Sigmoid colon (tissue), 3 donors: ENCODE measurements around the gene PRR3.

ENCODE experiments used
- CTCF ChIP-seq, 4 experiments: fragments of 450-650 bp in 3 of 4; fragments of 200-600 bp in 1 of 4; IDR thresholded peaks; one replicate each; pipeline ENCODE4 v1.5.1; 2016 to 2019; ENCODE audit warnings: antibody characterized with exemption in 4 of 4, mild to moderate bottlenecking in 3 of 4, moderate library complexity in 2 of 4
- POLR2A ChIP-seq, 2 donors: fragments of 450-650 bp; IDR thresholded peaks; one replicate each; pipeline ENCODE4 v1.6.1; 2016; ENCODE audit warnings: antibody characterized with exemption in 2 of 2, mild to moderate bottlenecking in 2 of 2, moderate library complexity in 2 of 2

DNA sequence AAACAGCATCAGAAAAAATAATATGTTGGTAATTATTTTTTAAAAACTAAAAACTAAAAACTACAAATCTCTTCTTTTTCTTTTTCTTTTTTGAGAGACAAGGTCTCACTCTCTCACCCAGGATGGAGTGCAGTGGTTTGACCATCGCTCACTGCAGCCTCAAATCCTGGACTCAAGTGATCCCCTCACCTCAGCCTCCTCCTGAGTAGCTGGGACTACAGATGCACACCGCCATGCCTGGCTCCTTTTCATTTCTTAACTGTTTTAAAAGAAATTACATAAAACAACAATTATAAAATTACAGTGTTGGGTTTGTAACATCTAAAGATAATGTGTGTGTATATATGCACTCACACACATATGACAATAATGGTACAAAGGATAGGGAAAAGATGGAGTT is 43.6 kb upstream of the PRR3 start:
- TF ChIP-seq POLR2A (IDR thresholded peaks at IDR 0.05) (no peak), CTCF (IDR thresholded peaks at IDR 0.05) (no peak)
